OCI-LY3 (cell line): ENCODE results near the gene CBY2.

ENCODE experiments used
- EZH2phosphoT487 ChIP-seq: fragments of 200-600 bp; shearing (Covaris generic); IDR thresholded peaks from 2 replicates; pipeline ENCODE4 v1.6.1; 2018; ENCODE audit warnings: antibody characterized with exemption, mixed run types, low read depth
- TF ChIP-seq, protein P1 (sequence below): fragments of 200-600, 300-600 bp; sonication (generic); IDR thresholded peaks from 2 replicates; pipeline ENCODE4 v1.5.1; 2014; ENCODE audit warnings: antibody characterized with exemption, low read length, low read depth

DNA sequence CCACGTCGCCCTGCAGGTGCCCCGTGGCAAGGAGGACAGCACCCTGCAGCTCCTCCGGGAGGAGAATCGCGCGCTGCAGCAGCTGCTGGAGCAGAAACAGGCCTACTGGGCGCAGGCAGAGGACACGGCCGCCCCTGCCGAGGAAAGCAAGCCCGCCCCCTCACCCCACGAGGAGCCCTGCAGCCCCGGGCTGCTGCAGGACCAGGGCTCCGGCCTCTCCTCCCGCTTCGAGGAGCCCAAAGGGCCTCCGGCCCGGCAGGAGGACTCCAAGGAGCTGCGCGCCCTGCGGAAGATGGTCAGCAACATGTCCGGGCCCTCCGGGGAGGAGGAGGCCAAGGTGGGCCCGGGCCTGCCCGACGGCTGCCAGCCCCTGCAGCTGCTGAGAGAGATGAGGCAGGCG, 11.6 kb downstream of the CBY2 start:
- no peak for TF ChIP-seq EZH2phosphoT487
- TF ChIP-seq, protein P1, sequence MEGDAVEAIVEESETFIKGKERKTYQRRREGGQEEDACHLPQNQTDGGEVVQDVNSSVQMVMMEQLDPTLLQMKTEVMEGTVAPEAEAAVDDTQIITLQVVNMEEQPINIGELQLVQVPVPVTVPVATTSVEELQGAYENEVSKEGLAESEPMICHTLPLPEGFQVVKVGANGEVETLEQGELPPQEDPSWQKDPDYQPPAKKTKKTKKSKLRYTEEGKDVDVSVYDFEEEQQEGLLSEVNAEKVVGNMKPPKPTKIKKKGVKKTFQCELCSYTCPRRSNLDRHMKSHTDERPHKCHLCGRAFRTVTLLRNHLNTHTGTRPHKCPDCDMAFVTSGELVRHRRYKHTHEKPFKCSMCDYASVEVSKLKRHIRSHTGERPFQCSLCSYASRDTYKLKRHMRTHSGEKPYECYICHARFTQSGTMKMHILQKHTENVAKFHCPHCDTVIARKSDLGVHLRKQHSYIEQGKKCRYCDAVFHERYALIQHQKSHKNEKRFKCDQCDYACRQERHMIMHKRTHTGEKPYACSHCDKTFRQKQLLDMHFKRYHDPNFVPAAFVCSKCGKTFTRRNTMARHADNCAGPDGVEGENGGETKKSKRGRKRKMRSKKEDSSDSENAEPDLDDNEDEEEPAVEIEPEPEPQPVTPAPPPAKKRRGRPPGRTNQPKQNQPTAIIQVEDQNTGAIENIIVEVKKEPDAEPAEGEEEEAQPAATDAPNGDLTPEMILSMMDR: no peak
